GM18858 (cell line): ENCODE measurements around the gene CACNA1C.

Source experiments
- ATAC-seq: cut with Tn5 transposase; IDR thresholded peaks from one replicate; pipeline ENCODE4 v1.9.1; 2021; ENCODE audit not compliant: unreplicated experiment

CACNA1C gene

GRCh38 chr12:2403221-2403976 lies 350.6 kb downstream of the CACNA1C start:
- ATAC-seq = no peak

- ATAC-seq = no peak
Observed at GRCh38 chr12:2405039-2405438, 352.3 kb downstream of the CACNA1C start.

- no peak for ATAC-seq
Observed at GRCh38 chr12:2406903-2407302, 354.1 kb downstream of the CACNA1C start.

GRCh38 chr12:2408262-2408661 lies 355.5 kb downstream of the CACNA1C start:
- ATAC-seq = no peak

GRCh38 chr12:2409656-2410265 lies 357.0 kb downstream of the CACNA1C start:
- no peak for ATAC-seq

- no peak for ATAC-seq
Observed at GRCh38 chr12:2410496-2410895, 357.7 kb downstream of the CACNA1C start.

GRCh38 chr12:2411011-2411410 lies 358.2 kb downstream of the CACNA1C start:
- no peak for ATAC-seq

- no peak for ATAC-seq
Observed at GRCh38 chr12:2411616-2412304, 359.0 kb downstream of the CACNA1C start.

- no peak for ATAC-seq
Observed at GRCh38 chr12:2412305-2412643, 359.5 kb downstream of the CACNA1C start.

DNA sequence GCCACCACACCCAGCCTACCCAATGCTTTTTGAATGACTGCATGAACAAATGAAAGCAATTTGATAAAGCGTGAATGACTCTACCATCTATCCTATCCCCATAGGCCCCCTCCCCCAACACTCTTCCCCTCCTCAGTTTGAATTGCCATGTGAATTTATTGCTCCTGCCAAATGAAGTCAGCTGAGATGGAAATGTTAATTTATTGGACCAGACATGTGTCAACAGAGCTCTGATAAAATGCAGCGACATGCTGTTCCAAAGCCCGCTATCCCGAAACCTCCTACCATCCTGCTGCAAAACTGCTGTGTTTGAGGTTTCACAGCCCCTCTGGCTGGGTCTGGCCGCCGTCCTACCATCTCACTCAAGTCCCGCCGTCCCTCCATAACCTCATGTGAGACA lies 360.5 kb downstream of the CACNA1C start:
- ATAC-seq = no peak

- no peak for ATAC-seq
Observed at GRCh38 chr12:2413999-2414792, 361.4 kb downstream of the CACNA1C start.

- ATAC-seq = no peak
Observed at GRCh38 chr12:2414810-2415567, 362.2 kb downstream of the CACNA1C start.

DNA sequence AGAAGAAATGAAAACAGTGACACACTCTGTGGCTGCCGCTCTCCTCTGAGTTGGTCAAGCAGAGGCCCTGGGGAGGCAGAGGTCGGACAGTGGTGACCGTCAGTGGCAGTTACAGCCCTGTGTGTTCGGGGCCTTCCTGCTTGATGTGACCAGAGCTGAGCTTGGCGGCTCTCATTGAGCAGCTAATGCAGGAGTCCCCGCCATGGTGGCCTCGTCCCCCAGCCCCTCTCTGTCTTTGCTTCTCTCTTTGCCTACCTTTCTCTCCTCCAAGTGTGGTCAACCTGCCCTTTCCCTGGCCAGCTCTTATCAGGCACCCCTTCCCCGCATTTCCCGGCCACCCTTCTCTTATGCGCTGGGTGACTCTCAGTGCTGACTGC lies 362.8 kb downstream of the CACNA1C start:
- ATAC-seq = no peak

- ATAC-seq = no peak
Observed at GRCh38 chr12:2416158-2416557, 363.4 kb downstream of the CACNA1C start.

DNA sequence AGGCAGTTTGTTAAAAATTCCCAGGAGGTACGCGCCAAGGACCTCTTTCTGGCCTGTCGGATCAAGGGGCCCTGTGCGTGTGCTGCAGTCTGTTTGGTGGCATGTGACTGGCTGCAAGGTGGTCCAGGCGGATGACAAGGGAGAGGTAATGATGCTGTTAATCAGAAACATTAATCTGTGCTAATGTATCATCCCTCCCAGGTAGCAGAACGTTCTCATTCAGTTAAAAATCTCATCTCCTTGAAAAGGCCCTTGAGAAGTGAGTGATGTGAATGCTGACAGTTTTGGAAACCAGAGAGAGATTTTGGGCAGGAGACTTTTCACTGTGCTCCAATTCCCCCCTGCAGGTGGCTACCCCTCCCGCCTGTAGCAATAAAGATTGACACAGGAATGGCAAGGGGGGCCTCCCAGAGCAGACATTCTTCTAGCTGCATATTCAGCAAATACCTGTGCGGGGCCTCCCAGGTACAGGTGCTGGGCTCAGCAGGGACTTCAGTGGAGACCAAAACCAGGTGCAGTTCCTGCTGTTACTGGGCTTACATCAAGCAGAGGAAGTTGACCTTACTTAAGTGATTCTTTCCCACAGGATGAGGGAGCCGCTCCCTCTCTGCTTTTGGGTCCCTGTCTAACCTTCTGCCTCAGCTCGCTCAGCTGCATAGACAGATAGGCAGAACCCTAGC lies 364.8 kb downstream of the CACNA1C start:
- ATAC-seq = no peak

DNA sequence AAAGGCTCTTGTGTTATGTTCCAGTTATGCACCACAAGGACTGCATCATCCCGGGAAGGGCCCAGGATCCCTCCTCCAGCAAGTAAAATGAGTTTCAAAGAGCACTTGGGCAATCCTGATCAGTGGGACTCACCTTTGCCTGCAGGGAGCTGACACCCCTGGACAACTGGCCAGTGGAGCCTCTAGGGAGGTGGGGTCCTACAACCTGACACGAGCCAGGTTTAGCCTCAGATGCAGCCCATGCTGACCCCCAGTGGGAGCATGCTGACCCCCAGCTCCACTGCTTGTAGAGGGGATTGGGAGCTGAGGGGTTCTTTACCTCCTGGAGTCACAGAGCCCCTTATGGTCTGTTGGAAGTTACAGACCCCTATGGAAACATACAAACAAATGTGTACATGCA lies 365.8 kb downstream of the CACNA1C start:
- ATAC-seq = no peak

GRCh38 chr12:2422591-2422990 lies 369.8 kb downstream of the CACNA1C start:
- no peak for ATAC-seq

DNA sequence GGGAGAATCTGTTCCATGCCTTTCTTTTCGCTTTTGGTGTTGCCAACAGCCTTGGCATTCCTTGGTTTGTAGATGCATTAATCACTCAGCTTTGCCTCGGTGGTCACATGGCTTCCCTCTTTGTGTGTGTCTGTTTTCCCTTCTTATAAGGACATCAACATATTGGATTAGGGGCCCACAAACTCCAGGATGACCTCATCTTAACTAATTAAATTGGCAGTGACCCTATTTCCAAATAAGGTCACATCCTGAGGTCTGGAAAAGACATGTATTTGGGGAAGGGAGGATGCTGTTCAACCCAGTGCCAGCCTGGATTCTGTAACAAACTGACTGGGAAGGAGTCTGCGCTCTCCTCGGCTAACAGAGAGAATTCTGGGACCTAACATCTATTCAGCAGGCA lies 376.2 kb downstream of the CACNA1C start:
- ATAC-seq = no peak

- no peak for ATAC-seq
Observed at GRCh38 chr12:2431810-2432209, 379.0 kb downstream of the CACNA1C start.

- no peak for ATAC-seq
Observed at GRCh38 chr12:2432856-2433255, 380.1 kb downstream of the CACNA1C start.
